ENCODE results near the gene CLIP1. TPM values are rescaled to one million over a fixed set of nuclear protein-coding genes. Genes with fewer than 3 reads are reported as not detected.

The CLIP1 gene
- polyA plus RNA-seq, 1 donor (not counting 4 experiments of a cell fraction or from before 2014, with no cell fraction given): 54.0 TPM

DNA sequence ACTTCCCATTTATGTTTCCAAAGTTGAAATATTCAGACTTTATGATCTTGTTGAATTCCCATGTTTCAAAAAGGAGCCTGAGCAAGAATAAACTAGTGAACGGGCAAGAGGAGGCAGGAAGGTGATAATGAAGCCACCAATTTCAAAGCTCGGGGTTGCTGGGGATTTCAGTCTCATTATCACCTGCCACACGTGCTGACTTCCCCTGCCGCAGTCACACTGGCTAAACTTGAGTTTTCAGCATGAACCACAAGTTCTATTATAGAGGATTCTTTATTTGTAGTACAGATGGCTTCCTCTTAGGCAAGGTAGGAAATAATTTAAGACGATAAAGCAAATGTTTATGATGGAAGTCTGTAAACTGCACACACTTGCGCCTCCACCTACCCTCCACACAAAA is 178.5 kb downstream of the CLIP1 start:
- DNase-seq (ENCODE audit: low read depth, low spot score) (no peak), FAIRE-seq (no peak)
- H3K27me3 ChIP-seq (ENCODE audit: control insufficient read depth, extremely low read depth, insufficient read depth, low read length): no peaks in the 10 kb centered on the region
- no peaks in the 10 kb centered on the region for H3K4me1 ChIP-seq (ENCODE audit: control insufficient read depth, extremely low read depth, insufficient read depth, low read length)
- no peaks in the 10 kb centered on the region for H3K9me1 ChIP-seq (ENCODE audit: control insufficient read depth, extremely low read depth, insufficient read depth, low read length)
- dilution Hi-C loops (cut with MboI; ENCODE audit: extremely low pct_ligation_motif_present, low sequenced_read_pairs): no loop called here
- no peak overlapping the region for H3K4me2 ChIP-seq (ENCODE audit: control insufficient read depth, extremely low read depth, insufficient read depth, low read depth, low read length)
- H2AFZ ChIP-seq (ENCODE audit: control insufficient read depth, low read length): no peak overlapping the region
- H3K36me3 ChIP-seq (ENCODE audit: control insufficient read depth in 2 of 2, extremely low read depth in 1 of 2, insufficient read depth in 2 of 2, low read length in 2 of 2): no peaks in the 10 kb centered on the region
- no peak overlapping the region for H3K4me3 ChIP-seq (ENCODE audit: control insufficient read depth in 2 of 3, extremely low read depth in 1 of 3, insufficient read depth in 2 of 3, low read depth in 1 of 3, low read length in 3 of 3)
- no peak overlapping the region for H3K9ac ChIP-seq (ENCODE audit: control insufficient read depth, extremely low read depth, insufficient read depth, low read length)
- no peak overlapping the region for H3K27ac ChIP-seq (ENCODE audit: control insufficient read depth, insufficient read depth, low read length)
- H3K9me3 ChIP-seq (ENCODE audit: control insufficient read depth, low read depth, low read length): no peaks in the 10 kb centered on the region
- no peaks in the 10 kb centered on the region for H3K79me2 ChIP-seq (ENCODE audit: control insufficient read depth, insufficient read depth, low read length)
- TF ChIP-seq EZH2 (IDR thresholded peaks at IDR 0.05; ENCODE audit: low read length): no peak
- TF ChIP-seq CTCF (optimal IDR thresholded peaks at IDR 0.05 in 1 of 3, IDR thresholded peaks at IDR 0.05 in 1 of 3, conservative IDR thresholded peaks at IDR 0.05 in 1 of 3; ENCODE audit: extremely low read depth in 1 of 3, insufficient read depth in 2 of 3, low read length in 3 of 3): no peak
- H4K20me1 ChIP-seq (ENCODE audit: control insufficient read depth, extremely low read depth, insufficient read depth, low read length): no peaks in the 10 kb centered on the region

DNA sequence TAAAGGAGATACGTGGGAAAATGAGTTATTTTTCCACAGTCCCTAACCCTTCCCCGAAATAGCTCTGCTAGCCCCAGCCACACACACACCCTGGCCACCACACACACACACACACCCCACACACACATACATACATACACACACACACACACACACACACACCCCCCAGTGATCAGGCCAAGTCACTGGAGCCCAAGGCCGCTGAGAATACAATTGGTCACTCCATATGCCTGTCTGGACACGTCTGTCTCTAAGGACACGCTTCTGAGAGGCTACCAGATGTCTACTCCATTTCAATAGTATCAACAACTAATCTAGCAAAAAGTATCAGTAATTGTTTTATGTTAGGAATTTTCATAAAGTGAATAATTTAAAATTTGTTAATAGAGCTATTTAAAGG is 183.6 kb downstream of the CLIP1 start:
- FAIRE-seq: no peak
- Histone ChIP-seq H3K9me1 (ENCODE audit: control insufficient read depth, extremely low read depth, insufficient read depth, low read length) (no peaks in the 10 kb centered on the region), H2AFZ (ENCODE audit: control insufficient read depth, low read length) (no peak overlapping the region), H3K27ac (ENCODE audit: control insufficient read depth, insufficient read depth, low read length) (no peak overlapping the region), H3K27me3 (ENCODE audit: control insufficient read depth, extremely low read depth, insufficient read depth, low read length) (no peaks in the 10 kb centered on the region), H3K4me2 (ENCODE audit: control insufficient read depth, extremely low read depth, insufficient read depth, low read depth, low read length) (no peak overlapping the region), H3K79me2 (ENCODE audit: control insufficient read depth, insufficient read depth, low read length) (no peaks in the 10 kb centered on the region), H4K20me1 (ENCODE audit: control insufficient read depth, extremely low read depth, insufficient read depth, low read length) (no peaks in the 10 kb centered on the region), H3K4me3 (ENCODE audit: control insufficient read depth in 2 of 3, extremely low read depth in 1 of 3, insufficient read depth in 2 of 3, low read depth in 1 of 3, low read length in 3 of 3) (no peak overlapping the region), H3K9me3 (ENCODE audit: control insufficient read depth, low read depth, low read length) (no peaks in the 10 kb centered on the region), H3K9ac (ENCODE audit: control insufficient read depth, extremely low read depth, insufficient read depth, low read length) (no peak overlapping the region), H3K36me3 (ENCODE audit: control insufficient read depth in 2 of 2, extremely low read depth in 1 of 2, insufficient read depth in 2 of 2, low read length in 2 of 2) (peaks cover 4 to 9% of the 10 kb centered on the region in 2 experiments), H3K4me1 (ENCODE audit: control insufficient read depth, extremely low read depth, insufficient read depth, low read length) (no peaks in the 10 kb centered on the region)
- TF ChIP-seq CTCF (optimal IDR thresholded peaks at IDR 0.05 in 1 of 3, IDR thresholded peaks at IDR 0.05 in 1 of 3, conservative IDR thresholded peaks at IDR 0.05 in 1 of 3; ENCODE audit: extremely low read depth in 1 of 3, insufficient read depth in 2 of 3, low read length in 3 of 3) (no peak), EZH2 (IDR thresholded peaks at IDR 0.05; ENCODE audit: low read length) (no peak)
- peak; percentile 15 for DNase-seq (ENCODE audit: low read depth, low spot score)
- dilution Hi-C loops (cut with MboI; ENCODE audit: extremely low pct_ligation_motif_present, low sequenced_read_pairs): no loop called here
